ENCODE measurements around the gene LGR4.

The LGR4 gene

GRCh38 chr11:27459191-27459590 is 13.4 kb downstream of the LGR4 start:
- Histone ChIP-seq H3K79me1 (replicated peaks; ENCODE audit: low read length, poor library complexity, severe bottlenecking) (no peaks in the 10 kb centered on the region), H4K91ac (ENCODE audit: low read length) (no peak overlapping the region)
- 70% methylated on average over 5 of the region's 6 CpGs for WGBS

GRCh38 chr11:27458182-27458581 is 14.4 kb downstream of the LGR4 start:
- no peak overlapping the region for H2AK5ac ChIP-seq (ENCODE audit: low read length, severe bottlenecking)
- H3K14ac ChIP-seq (ENCODE audit: low read length in 2 of 2) = no peak overlapping the region
- no peak overlapping the region for H3K23ac ChIP-seq (ENCODE audit: low read length in 2 of 2)
- DNase-seq = no peak
- no peak overlapping the region for H3K4me3 ChIP-seq (ENCODE audit: insufficient read depth in 1 of 2, low read depth in 1 of 2, low read length in 2 of 2)
- H3K27ac ChIP-seq (ENCODE audit: low read length, poor library complexity, severe bottlenecking) = peak overlapping the region; percentile 66
- H3K4ac ChIP-seq (ENCODE audit: low read depth in 1 of 2, low read length in 2 of 2) = no peak overlapping the region
- H2BK5ac ChIP-seq (ENCODE audit: low read depth, low read length, poor library complexity, severe bottlenecking) = no peak overlapping the region
- H3K9me3 ChIP-seq (ENCODE audit: control insufficient read depth, low read length) = no peaks in the 10 kb centered on the region
- no peak overlapping the region for H2BK15ac ChIP-seq (ENCODE audit: low read depth, poor library complexity, severe bottlenecking)
- no peak overlapping the region for H2BK120ac ChIP-seq (ENCODE audit: low read depth, low read length)
- H3K79me1 ChIP-seq (replicated peaks; ENCODE audit: low read length, poor library complexity, severe bottlenecking) = no peaks in the 10 kb centered on the region
- WGBS = no CpG with 5 or more reads among the region's 2 CpGs
- H4K91ac ChIP-seq (ENCODE audit: low read length) = no peak overlapping the region
- H3K4me1 ChIP-seq (ENCODE audit: control insufficient read depth, insufficient read depth, low read depth, low read length) = peaks cover 22% of the 10 kb centered on the region
- no peak overlapping the region for H3K18ac ChIP-seq (ENCODE audit: low read depth in 1 of 2, low read length in 2 of 2)
- H4K8ac ChIP-seq (ENCODE audit: low read length) = no peak overlapping the region
- no peak overlapping the region for H3K9ac ChIP-seq (ENCODE audit: low read length)
- no peak overlapping the region for H2BK12ac ChIP-seq (ENCODE audit: low read length in 2 of 2)
- H3K36me3 ChIP-seq (ENCODE audit: control insufficient read depth in 1 of 2, insufficient read depth in 2 of 2, low read depth in 1 of 2, low read length in 2 of 2) = no peaks in the 10 kb centered on the region
- no peaks in the 10 kb centered on the region for H3K27me3 ChIP-seq (ENCODE audit: control insufficient read depth in 1 of 2, insufficient read depth in 1 of 2, low read length in 2 of 2)
- H3K4me2 ChIP-seq (ENCODE audit: low read length, poor library complexity, severe bottlenecking) = no peak overlapping the region
- no peak overlapping the region for H2AFZ ChIP-seq (ENCODE audit: low read depth, low read length)

More at GRCh38 chr11:27459191-27459590, 13.4 kb downstream of the LGR4 start:
- peaks cover 22% of the 10 kb centered on the region for H3K4me1 ChIP-seq (ENCODE audit: control insufficient read depth, insufficient read depth, low read depth, low read length)
- H2BK120ac ChIP-seq (ENCODE audit: low read depth, low read length) = no peak overlapping the region
- no peak overlapping the region for H2BK5ac ChIP-seq (ENCODE audit: low read depth, low read length, poor library complexity, severe bottlenecking)
- no peak overlapping the region for H3K14ac ChIP-seq (ENCODE audit: low read length in 2 of 2)
- no peak for DNase-seq
- no peak overlapping the region for H3K4me2 ChIP-seq (ENCODE audit: low read length, poor library complexity, severe bottlenecking)
- H3K36me3 ChIP-seq (ENCODE audit: control insufficient read depth in 1 of 2, insufficient read depth in 2 of 2, low read depth in 1 of 2, low read length in 2 of 2) = no peaks in the 10 kb centered on the region
- no peaks in the 10 kb centered on the region for H3K27me3 ChIP-seq (ENCODE audit: control insufficient read depth in 1 of 2, insufficient read depth in 1 of 2, low read length in 2 of 2)
- no peak overlapping the region for H2BK12ac ChIP-seq (ENCODE audit: low read length in 2 of 2)
- no peaks in the 10 kb centered on the region for H3K9me3 ChIP-seq (ENCODE audit: control insufficient read depth, low read length)
- peak overlapping the region; percentile 23 for H3K27ac ChIP-seq (ENCODE audit: low read length, poor library complexity, severe bottlenecking)
- H3K4me3 ChIP-seq (ENCODE audit: insufficient read depth in 1 of 2, low read depth in 1 of 2, low read length in 2 of 2) = no peak overlapping the region
- no peak overlapping the region for H4K8ac ChIP-seq (ENCODE audit: low read length)
- no peak overlapping the region for H2BK15ac ChIP-seq (ENCODE audit: low read depth, poor library complexity, severe bottlenecking)
- no peak overlapping the region for H2AK5ac ChIP-seq (ENCODE audit: low read length, severe bottlenecking)
- H3K4ac ChIP-seq (ENCODE audit: low read depth in 1 of 2, low read length in 2 of 2) = no peak overlapping the region
- H3K9ac ChIP-seq (ENCODE audit: low read length) = no peak overlapping the region
- H3K18ac ChIP-seq (ENCODE audit: low read depth in 1 of 2, low read length in 2 of 2) = no peak overlapping the region
- H2AFZ ChIP-seq (ENCODE audit: low read depth, low read length) = no peak overlapping the region
- H3K23ac ChIP-seq (ENCODE audit: low read length in 2 of 2) = no peak overlapping the region

GRCh38 chr11:27456795-27457329 is 15.7 kb downstream of the LGR4 start:
- H2BK12ac ChIP-seq (ENCODE audit: low read length in 2 of 2) = no peak overlapping the region
- no peak overlapping the region for H3K4me2 ChIP-seq (ENCODE audit: low read length, poor library complexity, severe bottlenecking)
- no peak overlapping the region for H4K8ac ChIP-seq (ENCODE audit: low read length)
- peak overlapping the region; percentile 87 for H3K27ac ChIP-seq (ENCODE audit: low read length, poor library complexity, severe bottlenecking)
- no peaks in the 10 kb centered on the region for H3K9me3 ChIP-seq (ENCODE audit: control insufficient read depth, low read length)
- peak overlapping the region in 1 of 2 experiments; percentile 14 for H3K4me3 ChIP-seq (ENCODE audit: insufficient read depth in 1 of 2, low read depth in 1 of 2, low read length in 2 of 2)
- H3K36me3 ChIP-seq (ENCODE audit: control insufficient read depth in 1 of 2, insufficient read depth in 2 of 2, low read depth in 1 of 2, low read length in 2 of 2) = no peaks in the 10 kb centered on the region
- no peak overlapping the region for H4K91ac ChIP-seq (ENCODE audit: low read length)
- no peak overlapping the region for H2BK5ac ChIP-seq (ENCODE audit: low read depth, low read length, poor library complexity, severe bottlenecking)
- H2AK5ac ChIP-seq (ENCODE audit: low read length, severe bottlenecking) = no peak overlapping the region
- no peaks in the 10 kb centered on the region for H3K79me1 ChIP-seq (replicated peaks; ENCODE audit: low read length, poor library complexity, severe bottlenecking)
- H3K4me1 ChIP-seq (ENCODE audit: control insufficient read depth, insufficient read depth, low read depth, low read length) = peaks cover 18% of the 10 kb centered on the region
- no peak overlapping the region for H3K23ac ChIP-seq (ENCODE audit: low read length in 2 of 2)
- no peak overlapping the region for H3K4ac ChIP-seq (ENCODE audit: low read depth in 1 of 2, low read length in 2 of 2)
- H3K18ac ChIP-seq (ENCODE audit: low read depth in 1 of 2, low read length in 2 of 2) = no peak overlapping the region
- no peak overlapping the region for H2BK120ac ChIP-seq (ENCODE audit: low read depth, low read length)
- DNase-seq = no peak
- H3K14ac ChIP-seq (ENCODE audit: low read length in 2 of 2) = no peak overlapping the region
- H2BK15ac ChIP-seq (ENCODE audit: low read depth, poor library complexity, severe bottlenecking) = no peak overlapping the region
- H3K9ac ChIP-seq (ENCODE audit: low read length) = peak overlapping the region; percentile 32
- no peak overlapping the region for H2AFZ ChIP-seq (ENCODE audit: low read depth, low read length)
- no peaks in the 10 kb centered on the region for H3K27me3 ChIP-seq (ENCODE audit: control insufficient read depth in 1 of 2, insufficient read depth in 1 of 2, low read length in 2 of 2)

GRCh38 chr11:27456140-27456794 is 16.3 kb downstream of the LGR4 start:
- H3K27ac ChIP-seq (ENCODE audit: low read length, poor library complexity, severe bottlenecking) = peak overlapping the region; percentile 87
- peak overlapping the region in 1 of 2 experiments; percentile 14 for H3K4me3 ChIP-seq (ENCODE audit: insufficient read depth in 1 of 2, low read depth in 1 of 2, low read length in 2 of 2)
- no peaks in the 10 kb centered on the region for H3K9me3 ChIP-seq (ENCODE audit: control insufficient read depth, low read length)
- H4K91ac ChIP-seq (ENCODE audit: low read length) = no peak overlapping the region
- no peak overlapping the region for H3K14ac ChIP-seq (ENCODE audit: low read length in 2 of 2)
- no peak overlapping the region for H3K18ac ChIP-seq (ENCODE audit: low read depth in 1 of 2, low read length in 2 of 2)
- no peaks in the 10 kb centered on the region for H3K36me3 ChIP-seq (ENCODE audit: control insufficient read depth in 1 of 2, insufficient read depth in 2 of 2, low read depth in 1 of 2, low read length in 2 of 2)
- H2BK15ac ChIP-seq (ENCODE audit: low read depth, poor library complexity, severe bottlenecking) = no peak overlapping the region
- H2BK120ac ChIP-seq (ENCODE audit: low read depth, low read length) = no peak overlapping the region
- H3K9ac ChIP-seq (ENCODE audit: low read length) = peak overlapping the region; percentile 32
- no peak overlapping the region for H4K8ac ChIP-seq (ENCODE audit: low read length)
- H3K4me1 ChIP-seq (ENCODE audit: control insufficient read depth, insufficient read depth, low read depth, low read length) = peaks cover 14% of the 10 kb centered on the region
- H3K79me1 ChIP-seq (replicated peaks; ENCODE audit: low read length, poor library complexity, severe bottlenecking) = no peaks in the 10 kb centered on the region
- H3K23ac ChIP-seq (ENCODE audit: low read length in 2 of 2) = no peak overlapping the region
- no peak overlapping the region for H2BK5ac ChIP-seq (ENCODE audit: low read depth, low read length, poor library complexity, severe bottlenecking)
- H3K27me3 ChIP-seq (ENCODE audit: control insufficient read depth in 1 of 2, insufficient read depth in 1 of 2, low read length in 2 of 2) = no peaks in the 10 kb centered on the region
- no peak overlapping the region for H3K4ac ChIP-seq (ENCODE audit: low read depth in 1 of 2, low read length in 2 of 2)
- H2AK5ac ChIP-seq (ENCODE audit: low read length, severe bottlenecking) = no peak overlapping the region
- no peak overlapping the region for H2BK12ac ChIP-seq (ENCODE audit: low read length in 2 of 2)
- no CpG with 5 or more reads among the region's 2 CpGs for WGBS
- no peak overlapping the region for H2AFZ ChIP-seq (ENCODE audit: low read depth, low read length)
- H3K4me2 ChIP-seq (ENCODE audit: low read length, poor library complexity, severe bottlenecking) = peak overlapping the region; percentile 42
- no peak for DNase-seq
